GM23248 (cell line): Measurements from ENCODE around the gene LRMDA. TPM values are rescaled to one million over a fixed set of nuclear protein-coding genes. Genes with fewer than 3 reads are reported as not detected.
A peak's percentile ranks its signal among the peaks of the same experiment; 100 is the strongest.

Source experiments
- DNase-seq: peaks from one replicate; pipeline ENCODE4 v3.0.0-alpha.2; 2015
- H2AFZ ChIP-seq: fragments of 200-600 bp; sonication (generic); 2 replicates; pipeline ENCODE4 v1.6.1; 2016; ENCODE audit warnings: antibody characterized with exemption
- H3F3A ChIP-seq: fragments of 200-600 bp; sonication (generic); 2 replicates; pipeline ENCODE4 v1.6.1; 2016; ENCODE audit warnings: mild to moderate bottlenecking, antibody characterized with exemption, mixed run types; ENCODE audit not compliant: insufficient read depth
- H3K27ac ChIP-seq: fragments of 200-600 bp; sonication (generic); 2 replicates; pipeline ENCODE4 v1.5.1; 2016; ENCODE audit warnings: mild to moderate bottlenecking
- H3K27me3 ChIP-seq: fragments of 200-600 bp; sonication (generic); replicated peaks from 2 replicates; pipeline ENCODE4 v1.6.1; 2016; ENCODE audit warnings: mild to moderate bottlenecking; ENCODE audit not compliant: insufficient read depth
- H3K36me3 ChIP-seq: fragments of 200-600 bp; sonication (generic); 2 replicates; pipeline ENCODE4 v1.6.1; 2016; ENCODE audit warnings: low read depth, mild to moderate bottlenecking
- H3K4me1 ChIP-seq: fragments of 200-600 bp; sonication (generic); 2 replicates; pipeline ENCODE4 v1.6.1; 2016; ENCODE audit warnings: mild to moderate bottlenecking; ENCODE audit not compliant: insufficient read depth
- H3K4me2 ChIP-seq: fragments of 200-600 bp; sonication (generic); one replicate; pipeline ENCODE4 v1.6.1; 2016; ENCODE audit warnings: mild to moderate bottlenecking; ENCODE audit not compliant: unreplicated experiment
- H3K4me3 ChIP-seq: fragments of 200-600 bp; sonication (generic); 2 replicates; pipeline ENCODE4 v1.5.1; 2016; ENCODE audit warnings: mild to moderate bottlenecking
- H3K79me2 ChIP-seq: fragments of 200-600 bp; sonication (generic); 2 replicates; pipeline ENCODE4 v1.6.1; 2016; ENCODE audit warnings: mild to moderate bottlenecking; ENCODE audit not compliant: insufficient read depth
- H3K9ac ChIP-seq: fragments of 200-600 bp; sonication (generic); 2 replicates; pipeline ENCODE4 v1.6.1; 2016; ENCODE audit warnings: mild to moderate bottlenecking
- H3K9me2 ChIP-seq: fragments of 200-600 bp; sonication (generic); 2 replicates; pipeline ENCODE4 v1.6.1; 2016; ENCODE audit warnings: mixed run types, mild to moderate bottlenecking, moderate library complexity; ENCODE audit not compliant: insufficient read depth
- H3K9me3 ChIP-seq: fragments of 200-600 bp; sonication (generic); one replicate; pipeline ENCODE4 v1.6.1; 2017; ENCODE audit warnings: low read depth
- H4K20me1 ChIP-seq: fragments of 200-600 bp; sonication (generic); 2 replicates; pipeline ENCODE4 v1.6.0; 2016; ENCODE audit not compliant: insufficient read depth
- EZH2 ChIP-seq: fragments of 200-600 bp; sonication (generic); IDR thresholded peaks from 2 replicates; pipeline ENCODE4 v1.6.1; 2018; ENCODE audit warnings: antibody characterized with exemption, mild to moderate bottlenecking; ENCODE audit not compliant: insufficient read depth, poor library complexity, severe bottlenecking
- EZH2phosphoT487 ChIP-seq: fragments of 200-600 bp; sonication (generic); IDR thresholded peaks from 2 replicates; pipeline ENCODE4 v1.6.1; 2018; ENCODE audit warnings: antibody characterized with exemption, moderate library complexity, mild to moderate bottlenecking, low read depth; ENCODE audit not compliant: insufficient read depth
- WGBS, 2 experiments: methylation state at CpG; one replicate each; pipeline ENCODE4 v1.1.6; 2015 to 2017; ENCODE audit warnings: low lambda C conversion rate in 2 of 2, low coverage in 1 of 2; ENCODE audit errors: missing lambda C conversion rate in 2 of 2; 5-methylcytosine and 5-hydroxymethylcytosine counted together
- in situ Hi-C: fragments of 300-500 bp; cut with MboI; formaldehyde crosslinking; loops from 2 replicates; pipeline ENCODE4 v1.15.0; 2020
- polyA plus RNA-seq: library from polyadenylated mRNA; unstranded; fragments of >200 nt; fragmentation: Nextera tagmentation; extraction: Ambion mirVana; gene quantifications from 2 replicates; pipeline ENCODE4 v1.2.1, GENCODE V29; 2016
- total RNA-seq: library from RNA; depleted of rRNA; stranded (reverse); fragments of >200 nt; shearing (Covaris generic); gene quantifications from 2 replicates; pipeline ENCODE4 v1.2.3, GENCODE V29; 2014

Gene LRMDA
- total and polyA plus RNA-seq, 2 experiments from 2014 or later = 2.6 TPM; not detected in 1

GRCh38 chr10:75403144-75403938, 28.1 kb upstream of the LRMDA start:
- Histone ChIP-seq H4K20me1 (no peaks in the 10 kb centered on the region), H3F3A (no peaks in the 10 kb centered on the region), H3K79me2 (peaks cover 55% of the 10 kb centered on the region), H3K9ac (peak overlapping the region; percentile 95), H3K9me3 (no peaks in the 10 kb centered on the region), H3K4me3 (peak overlapping the region; percentile 93), H3K4me2 (peak overlapping the region; percentile 97), H3K9me2 (no peaks in the 10 kb centered on the region), H3K27me3 (no peaks in the 10 kb centered on the region), H3K36me3 (no peaks in the 10 kb centered on the region), H3K27ac (peak overlapping the region; percentile 92), H3K4me1 (no peaks in the 10 kb centered on the region), H2AFZ (peak overlapping the region; percentile 93)
- TF ChIP-seq EZH2 (no peak), EZH2phosphoT487 (no peak)
- peak; percentile 75 for DNase-seq
- in situ Hi-C loops = loop anchor here (25.0 kb wide), 1 partner anchor 509 kb away; no protein-coding TSS in a partner anchor
- 1 to 2% methylated on average over 44 to 56 of the region's 56 CpGs for WGBS, 2 experiments

GRCh38 chr10:75403939-75404814, 27.2 kb upstream of the LRMDA start:
- in situ Hi-C loops = loop anchor here (25.0 kb wide), 1 partner anchor 508 kb away; no protein-coding TSS in a partner anchor
- no peaks in the 10 kb centered on the region for H3K27me3 ChIP-seq
- DNase-seq = no peak
- H3F3A ChIP-seq = no peaks in the 10 kb centered on the region
- H4K20me1 ChIP-seq = no peaks in the 10 kb centered on the region
- H3K36me3 ChIP-seq = no peaks in the 10 kb centered on the region
- peak overlapping the region; percentile 93 for H3K4me3 ChIP-seq
- H3K79me2 ChIP-seq = peaks cover 47% of the 10 kb centered on the region
- peak overlapping the region; percentile 97 for H3K4me2 ChIP-seq
- peak overlapping the region; percentile 95 for H3K9ac ChIP-seq
- TF ChIP-seq EZH2phosphoT487 (no peak), EZH2 (no peak)
- no peaks in the 10 kb centered on the region for H3K9me3 ChIP-seq
- no peaks in the 10 kb centered on the region for H3K9me2 ChIP-seq
- H3K27ac ChIP-seq = no peak overlapping the region
- 75 to 79% methylated on average over 56 to 58 of the region's 58 CpGs for WGBS, 2 experiments
- H2AFZ ChIP-seq = peak overlapping the region; percentile 93
- H3K4me1 ChIP-seq = no peaks in the 10 kb centered on the region

- Histone ChIP-seq H3K27me3 (no peaks in the 10 kb centered on the region), H2AFZ (no peak overlapping the region), H3K9me3 (no peaks in the 10 kb centered on the region), H4K20me1 (no peaks in the 10 kb centered on the region), H3K27ac (no peak overlapping the region), H3K9ac (no peak overlapping the region), H3F3A (0 out of 2 replicates have a peak, but pooled peaks cover under 1% of the 10 kb centered on the region), H3K4me3 (no peak overlapping the region), H3K79me2 (peaks cover 40% of the 10 kb centered on the region), H3K9me2 (no peaks in the 10 kb centered on the region), H3K4me2 (no peak overlapping the region), H3K4me1 (no peaks in the 10 kb centered on the region), H3K36me3 (no peaks in the 10 kb centered on the region)
- TF ChIP-seq EZH2 (no peak), EZH2phosphoT487 (no peak)
- DNase-seq = no peak
- 92 to 93% methylated on average over 33 to 56 of the region's 56 CpGs for WGBS, 2 experiments
- in situ Hi-C loops = loop anchor here (25.0 kb wide), 1 partner anchor 507 kb away; no protein-coding TSS in a partner anchor
These were observed 26.4 kb upstream of the LRMDA start for GRCh38 chr10:75404815-75405597.
